ENCODE measurements around the gene NTM. TPM values are rescaled to one million over a fixed set of nuclear protein-coding genes. Genes with fewer than 3 reads are reported as not detected.

NTM gene
- total RNA-seq, 1 experiment from 2014 or later, result 8.6 TPM

GRCh38 chr11:131764649-131765048 is 394.2 kb downstream of the NTM start:
- intact Hi-C loops (cut with micrococcal nuclease; ENCODE audit: unreplicated experiment), result no loop called here
- H3K4me3 ChIP-seq (ENCODE audit: low read depth, low read length, poor library complexity, severe bottlenecking), result no peak overlapping the region
- no TSS peak for BruUV-seq (replicated peaks)
- H3K4me1 ChIP-seq (ENCODE audit: insufficient read depth, low read length, poor library complexity, severe bottlenecking), result peaks cover 6% of the 10 kb centered on the region
- DNase-seq (ENCODE audit: low spot score), result no peak
- POLR2A ChIA-PET (ENCODE audit: low non-redundant PET), result no interaction called here
- CTCF ChIA-PET, result no interaction called here
- TF ChIP-seq EZH2 (IDR thresholded peaks at IDR 0.05; ENCODE audit: borderline replicate concordance, low read depth, low read length, poor library complexity, severe bottlenecking), result no peak
- no peak for TF ChIP-seq CTCF (conservative IDR thresholded peaks at IDR 0.05; ENCODE audit: low read depth, low read length)
- no peak overlapping the region for H3K27ac ChIP-seq (ENCODE audit: low read depth, low read length, poor library complexity, severe bottlenecking)
- peaks cover 6% of the 10 kb centered on the region for H3K27me3 ChIP-seq (replicated peaks; ENCODE audit: insufficient read depth, low read depth, low read length, poor library complexity)
- H3K9me3 ChIP-seq (ENCODE audit: low read depth, low read length, poor library complexity, severe bottlenecking), result peaks cover 4% of the 10 kb centered on the region
- H3K36me3 ChIP-seq (ENCODE audit: insufficient read depth, low read length, poor library complexity, severe bottlenecking), result no peaks in the 10 kb centered on the region

GRCh38 chr11:131766637-131767036 is 396.2 kb downstream of the NTM start:
- Histone ChIP-seq H3K4me1 (ENCODE audit: insufficient read depth, low read length, poor library complexity, severe bottlenecking) (no peaks in the 10 kb centered on the region), H3K36me3 (ENCODE audit: insufficient read depth, low read length, poor library complexity, severe bottlenecking) (no peaks in the 10 kb centered on the region), H3K9me3 (ENCODE audit: low read depth, low read length, poor library complexity, severe bottlenecking) (peaks cover 4% of the 10 kb centered on the region), H3K27me3 (replicated peaks; ENCODE audit: insufficient read depth, low read depth, low read length, poor library complexity) (peaks cover 20% of the 10 kb centered on the region), H3K27ac (ENCODE audit: low read depth, low read length, poor library complexity, severe bottlenecking) (no peak overlapping the region), H3K4me3 (ENCODE audit: low read depth, low read length, poor library complexity, severe bottlenecking) (no peak overlapping the region)
- BruUV-seq (replicated peaks), result no TSS peak
- no peak for TF ChIP-seq CTCF (conservative IDR thresholded peaks at IDR 0.05; ENCODE audit: low read depth, low read length)
- no peak for TF ChIP-seq EZH2 (IDR thresholded peaks at IDR 0.05; ENCODE audit: borderline replicate concordance, low read depth, low read length, poor library complexity, severe bottlenecking)
- POLR2A ChIA-PET (ENCODE audit: low non-redundant PET), result no interaction called here
- CTCF ChIA-PET, result no interaction called here
- intact Hi-C loops (cut with micrococcal nuclease; ENCODE audit: unreplicated experiment), result no loop called here
- no peak for DNase-seq (ENCODE audit: low spot score)

GRCh38 chr11:131767421-131767820 is 397.0 kb downstream of the NTM start:
- Histone ChIP-seq H3K36me3 (ENCODE audit: insufficient read depth, low read length, poor library complexity, severe bottlenecking) (no peaks in the 10 kb centered on the region), H3K27me3 (replicated peaks; ENCODE audit: insufficient read depth, low read depth, low read length, poor library complexity) (peaks cover 20% of the 10 kb centered on the region), H3K27ac (ENCODE audit: low read depth, low read length, poor library complexity, severe bottlenecking) (no peak overlapping the region), H3K4me1 (ENCODE audit: insufficient read depth, low read length, poor library complexity, severe bottlenecking) (no peaks in the 10 kb centered on the region), H3K4me3 (ENCODE audit: low read depth, low read length, poor library complexity, severe bottlenecking) (no peak overlapping the region), H3K9me3 (ENCODE audit: low read depth, low read length, poor library complexity, severe bottlenecking) (peaks cover 4% of the 10 kb centered on the region)
- intact Hi-C loops (cut with micrococcal nuclease; ENCODE audit: unreplicated experiment), result no loop called here
- DNase-seq (ENCODE audit: low spot score), result no peak
- TF ChIP-seq EZH2 (IDR thresholded peaks at IDR 0.05; ENCODE audit: borderline replicate concordance, low read depth, low read length, poor library complexity, severe bottlenecking), result no peak
- no peak for TF ChIP-seq CTCF (conservative IDR thresholded peaks at IDR 0.05; ENCODE audit: low read depth, low read length)
- BruUV-seq (replicated peaks), result no TSS peak
- ChIA-PET CTCF (no interaction called here), POLR2A (ENCODE audit: low non-redundant PET) (no interaction called here)
